ENCODE results near the gene RGS6.
"Not testable (repeated sequence)": the region's sequence is repeated elsewhere in the genome, so short reads cannot be mapped to it uniquely, and the experiment has no call there.

GRCh38 chr14:71887802-71888201 is 44.4 kb upstream of the RGS6 start:
- TF ChIP-seq MAX (IDR thresholded peaks at IDR 0.05); CTCF (IDR thresholded peaks at IDR 0.05; ENCODE audit: low read depth, low read length, missing input control); ATF3 (IDR thresholded peaks at IDR 0.05); FOXA1 (IDR thresholded peaks at IDR 0.05); REST (IDR thresholded peaks at IDR 0.05); SP1 (IDR thresholded peaks at IDR 0.05); EGR1 (IDR thresholded peaks at IDR 0.05; ENCODE audit: low read depth in 2 of 2); ZBTB33 (IDR thresholded peaks at IDR 0.05); YY1 (IDR thresholded peaks at IDR 0.05); RXRA (IDR thresholded peaks at IDR 0.05): not testable (repeated sequence)
